Measurements from ENCODE around the gene SLC25A17. TPM values are rescaled to one million over a fixed set of nuclear protein-coding genes. Genes with fewer than 3 reads are reported as not detected.

Gene SLC25A17
- total and polyA plus RNA-seq, 9 donors: 23.4 to 61.4 (median 34.2) TPM

- no peaks in the 10 kb centered on the region for H3K27me3 ChIP-seq
- H3K9me3 ChIP-seq: no peaks in the 10 kb centered on the region
- DNase-seq: no peak
- no peak overlapping the region for H3K4me3 ChIP-seq
- intact Hi-C loops (cut with DNase I): no loop called here
- TF ChIP-seq, protein P1, sequence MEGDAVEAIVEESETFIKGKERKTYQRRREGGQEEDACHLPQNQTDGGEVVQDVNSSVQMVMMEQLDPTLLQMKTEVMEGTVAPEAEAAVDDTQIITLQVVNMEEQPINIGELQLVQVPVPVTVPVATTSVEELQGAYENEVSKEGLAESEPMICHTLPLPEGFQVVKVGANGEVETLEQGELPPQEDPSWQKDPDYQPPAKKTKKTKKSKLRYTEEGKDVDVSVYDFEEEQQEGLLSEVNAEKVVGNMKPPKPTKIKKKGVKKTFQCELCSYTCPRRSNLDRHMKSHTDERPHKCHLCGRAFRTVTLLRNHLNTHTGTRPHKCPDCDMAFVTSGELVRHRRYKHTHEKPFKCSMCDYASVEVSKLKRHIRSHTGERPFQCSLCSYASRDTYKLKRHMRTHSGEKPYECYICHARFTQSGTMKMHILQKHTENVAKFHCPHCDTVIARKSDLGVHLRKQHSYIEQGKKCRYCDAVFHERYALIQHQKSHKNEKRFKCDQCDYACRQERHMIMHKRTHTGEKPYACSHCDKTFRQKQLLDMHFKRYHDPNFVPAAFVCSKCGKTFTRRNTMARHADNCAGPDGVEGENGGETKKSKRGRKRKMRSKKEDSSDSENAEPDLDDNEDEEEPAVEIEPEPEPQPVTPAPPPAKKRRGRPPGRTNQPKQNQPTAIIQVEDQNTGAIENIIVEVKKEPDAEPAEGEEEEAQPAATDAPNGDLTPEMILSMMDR (IDR thresholded peaks at IDR 0.05): no peak
- TF ChIP-seq EP300 (IDR thresholded peaks at IDR 0.05) (no peak), POLR2A (IDR thresholded peaks at IDR 0.05) (no peak)
- H3K27ac ChIP-seq: no peak overlapping the region
- H3K4me1 ChIP-seq (ENCODE audit: insufficient read depth): peaks cover 8% of the 10 kb centered on the region
- 49 to 61% (median 59%) methylated on average over 13 of the region's 13 CpGs for WGBS, 3 donors
- H3K36me3 ChIP-seq: no peaks in the 10 kb centered on the region
Measured at GRCh38 chr22:40728731-40729189, 90.4 kb downstream of the SLC25A17 start.

DNA sequence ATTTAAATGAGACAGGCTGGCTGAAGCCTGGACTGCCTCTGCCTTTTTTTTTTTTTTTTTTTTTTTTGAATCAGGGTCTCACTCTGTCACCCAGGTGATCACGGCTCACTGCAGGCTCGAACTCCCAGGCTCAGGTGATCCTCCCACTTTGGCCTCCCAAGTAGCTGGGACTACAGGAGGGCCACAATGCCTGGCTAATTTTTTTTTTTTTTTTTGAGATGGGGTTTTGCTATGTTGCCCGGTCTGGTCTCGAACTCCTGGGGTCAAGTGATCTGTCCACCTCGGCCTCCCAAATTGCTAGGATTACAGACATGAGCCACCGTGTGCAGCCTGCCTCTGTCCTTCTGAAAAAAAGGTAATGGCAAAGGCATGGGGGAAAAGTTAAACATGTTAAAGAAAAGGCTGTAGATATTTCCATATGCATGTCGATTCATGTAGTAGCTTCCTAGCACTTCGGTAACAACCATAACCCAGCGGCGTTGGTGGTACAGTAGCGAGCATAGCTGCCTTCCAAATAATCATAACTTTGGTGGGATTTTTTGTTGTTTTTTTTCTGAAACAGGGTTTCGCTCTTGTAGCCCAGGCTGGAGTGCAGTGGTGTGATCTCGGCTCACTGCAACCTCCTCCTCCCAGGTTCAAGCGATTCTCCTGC lies 91.1 kb downstream of the SLC25A17 start:
- Histone ChIP-seq H3K27ac (no peak overlapping the region), H3K27me3 (no peaks in the 10 kb centered on the region), H3K4me3 (no peak overlapping the region), H3K4me1 (ENCODE audit: insufficient read depth) (peaks cover 8% of the 10 kb centered on the region), H3K9me3 (no peaks in the 10 kb centered on the region), H3K36me3 (no peaks in the 10 kb centered on the region)
- WGBS, 3 donors: 93 to 94% (median 93%) methylated on average over 14 of the region's 14 CpGs
- TF ChIP-seq POLR2A (IDR thresholded peaks at IDR 0.05): no peak
- intact Hi-C loops (cut with DNase I): no loop called here
- no peak for DNase-seq

DNA sequence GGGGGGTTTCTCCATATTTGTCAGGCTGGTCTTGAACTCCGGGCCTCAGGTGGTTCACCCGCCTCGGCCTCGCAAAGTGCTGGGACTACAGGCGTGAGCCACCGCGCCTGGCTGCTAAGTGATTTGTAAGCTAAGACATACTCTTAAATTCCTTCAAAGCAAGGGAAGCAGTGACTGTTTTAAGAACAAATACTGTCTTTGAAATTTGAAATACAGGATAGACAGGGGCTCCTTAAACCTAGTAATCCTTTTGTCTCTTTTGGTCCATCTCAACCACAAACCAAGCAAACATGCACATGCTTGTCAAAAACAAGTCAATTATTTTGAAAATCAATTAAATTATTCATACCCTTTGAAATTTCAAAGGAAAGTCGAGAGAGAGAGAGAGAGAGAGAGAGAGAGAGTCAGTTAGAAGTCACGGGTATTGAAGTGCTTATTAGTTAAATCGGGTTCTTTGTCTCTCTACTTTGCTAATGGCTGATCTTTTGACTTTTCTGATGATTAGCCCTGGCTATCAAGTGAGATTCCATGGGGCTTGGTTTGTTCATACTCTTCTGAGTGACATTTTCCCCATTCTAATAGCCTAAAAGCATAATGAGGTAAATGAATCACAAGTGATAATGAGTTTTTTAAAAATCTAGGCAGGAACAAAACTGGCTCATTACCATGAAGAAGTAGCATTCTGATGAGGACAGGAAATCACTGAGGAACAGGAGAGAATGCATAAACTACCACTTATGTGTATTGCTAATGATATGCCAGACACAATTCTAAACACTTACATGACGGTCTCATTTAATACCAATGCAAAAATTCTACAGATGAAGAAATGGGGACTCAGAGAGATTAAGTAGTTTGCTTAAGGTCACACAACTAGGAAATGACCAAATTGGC lies 91.8 kb downstream of the SLC25A17 start:
- H3K4me1 ChIP-seq (ENCODE audit: insufficient read depth): peaks cover 4% of the 10 kb centered on the region
- no peaks in the 10 kb centered on the region for H3K27me3 ChIP-seq
- TF ChIP-seq, protein P1 (IDR thresholded peaks at IDR 0.05): no peak
- TF ChIP-seq POLR2A (IDR thresholded peaks at IDR 0.05) (no peak), EP300 (IDR thresholded peaks at IDR 0.05) (no peak)
- no peaks in the 10 kb centered on the region for H3K9me3 ChIP-seq
- no peak overlapping the region for H3K4me3 ChIP-seq
- H3K27ac ChIP-seq: no peak overlapping the region
- WGBS, 3 donors: 87 to 92% (median 91%) methylated on average over 11 of the region's 11 CpGs
- H3K36me3 ChIP-seq: no peaks in the 10 kb centered on the region
- intact Hi-C loops (cut with DNase I): no loop called here
- DNase-seq: no peak

GRCh38 chr22:40726514-40726913 lies 92.6 kb downstream of the SLC25A17 start:
- TF ChIP-seq EP300 (IDR thresholded peaks at IDR 0.05): no peak
- no peak for TF ChIP-seq POLR2A (IDR thresholded peaks at IDR 0.05)
- TF ChIP-seq, protein P1 (IDR thresholded peaks at IDR 0.05): peak in 1 of 3 donors; percentile 14
- no peak overlapping the region for H3K27ac ChIP-seq
- no peaks in the 10 kb centered on the region for H3K9me3 ChIP-seq
- no peaks in the 10 kb centered on the region for H3K27me3 ChIP-seq
- 14 to 24% (median 23%) methylated on average over 4 of the region's 4 CpGs for WGBS, 3 donors
- intact Hi-C loops (cut with DNase I): no loop called here
- peaks cover 4% of the 10 kb centered on the region for H3K4me1 ChIP-seq (ENCODE audit: insufficient read depth)
- DNase-seq: no peak
- H3K4me3 ChIP-seq: no peak overlapping the region
- no peaks in the 10 kb centered on the region for H3K36me3 ChIP-seq
